Activated CD4-positive, alpha-beta T cell treated with anti-CD3 and anti-CD28 coated beads, Interleukin-2, amount 50 U/mL, for 1 hour (primary cell): ENCODE data around the gene WNT3A.

Experiments
- DNase-seq: peaks from one replicate; pipeline ENCODE4 v3.0.0-alpha.2; 2020

WNT3A gene

GRCh38 chr1:228034954-228035837 lies 28.4 kb downstream of the WNT3A start:
- DNase-seq: no peak

GRCh38 chr1:228035844-228036243 lies 29.0 kb downstream of the WNT3A start:
- no peak for DNase-seq

GRCh38 chr1:228036701-228037231 lies 30.0 kb downstream of the WNT3A start:
- no peak for DNase-seq

GRCh38 chr1:228037401-228038386 lies 30.9 kb downstream of the WNT3A start:
- peak; percentile 14 for DNase-seq

GRCh38 chr1:228038387-228039005 lies 31.7 kb downstream of the WNT3A start:
- no peak for DNase-seq

- no peak for DNase-seq
Observed at GRCh38 chr1:228039006-228039903, 32.5 kb downstream of the WNT3A start.

- no peak for DNase-seq
Observed at GRCh38 chr1:228039986-228040385, 33.2 kb downstream of the WNT3A start.

GRCh38 chr1:228041316-228041715 lies 34.5 kb downstream of the WNT3A start:
- DNase-seq: no peak

GRCh38 chr1:228042508-228042907 lies 35.7 kb downstream of the WNT3A start:
- no peak for DNase-seq

GRCh38 chr1:228043281-228043848 lies 36.6 kb downstream of the WNT3A start:
- no peak for DNase-seq

- no peak for DNase-seq
Observed at GRCh38 chr1:228044961-228045360, 38.2 kb downstream of the WNT3A start.

- no peak for DNase-seq
Observed at GRCh38 chr1:228045405-228045804, 38.6 kb downstream of the WNT3A start.

GRCh38 chr1:228045871-228046270 lies 39.1 kb downstream of the WNT3A start:
- DNase-seq: no peak

GRCh38 chr1:228046421-228047182 lies 39.8 kb downstream of the WNT3A start:
- DNase-seq: no peak

GRCh38 chr1:228047183-228047466 lies 40.3 kb downstream of the WNT3A start:
- DNase-seq: no peak

- DNase-seq: no peak
Observed at GRCh38 chr1:228048120-228048519, 41.3 kb downstream of the WNT3A start.

GRCh38 chr1:228048659-228049298 lies 42.0 kb downstream of the WNT3A start:
- no peak for DNase-seq

GRCh38 chr1:228050571-228051231 lies 43.9 kb downstream of the WNT3A start:
- no peak for DNase-seq

GRCh38 chr1:228058172-228058948 lies 51.6 kb downstream of the WNT3A start:
- DNase-seq: no peak
